OCI-LY1 (cell line): ENCODE data around the gene NUP188.

Source experiments
- H2AFZ ChIP-seq: fragments of 200-600 bp; sonication (generic), shearing (Covaris generic); 2 replicates; pipeline ENCODE4 v1.6.0; 2014; ENCODE audit warnings: antibody characterized with exemption, mild to moderate bottlenecking, low read length
- H3F3A ChIP-seq: fragments of 200-600 bp; sonication (generic), shearing (Covaris generic); 2 replicates; pipeline ENCODE4 v1.6.0; 2014; ENCODE audit warnings: mild to moderate bottlenecking, antibody characterized with exemption, low read length, moderate library complexity; ENCODE audit not compliant: insufficient read depth
- H3K27ac ChIP-seq: fragments of 200-600 bp; sonication (generic); 2 replicates; pipeline ENCODE4 v1.5.1; 2014; ENCODE audit warnings: low read length, mixed run types, mild to moderate bottlenecking, low read depth; ENCODE audit not compliant: poor library complexity, severe bottlenecking
- H3K27me3 ChIP-seq: fragments of 200-600 bp; sonication (generic); 2 replicates; pipeline ENCODE4 v1.6.0; 2014; ENCODE audit warnings: antibody characterized with exemption, mild to moderate bottlenecking, low read length, moderate library complexity; ENCODE audit not compliant: insufficient read depth
- H3K36me3 ChIP-seq: fragments of 200-600 bp; sonication (generic); 2 replicates; pipeline ENCODE4 v1.6.1; 2014; ENCODE audit warnings: mild to moderate bottlenecking, antibody characterized with exemption, low read length, moderate library complexity, mixed read lengths; ENCODE audit not compliant: insufficient read depth
- H3K4me1 ChIP-seq: fragments of 200-600 bp; sonication (generic); 2 replicates; pipeline ENCODE4 v1.5.1; 2014; ENCODE audit warnings: mild to moderate bottlenecking, low read length, moderate library complexity; ENCODE audit not compliant: insufficient read depth, severe bottlenecking
- H3K4me2 ChIP-seq: fragments of 200-600 bp; sonication (generic), shearing (Covaris generic); 2 replicates; pipeline ENCODE4 v1.6.1; 2014; ENCODE audit warnings: low read length
- H3K4me3 ChIP-seq: fragments of 200-600 bp; sonication (generic); 2 replicates; pipeline ENCODE4 v1.5.1; 2014; ENCODE audit warnings: low read length, low read depth, mild to moderate bottlenecking, mixed read lengths; ENCODE audit not compliant: poor library complexity, severe bottlenecking
- H3K79me2 ChIP-seq: fragments of 200-600 bp; shearing (Covaris generic); 2 replicates; pipeline ENCODE4 v1.6.1; 2016; ENCODE audit warnings: mixed run types, low read length, mixed read lengths; ENCODE audit not compliant: insufficient read depth
- H3K9ac ChIP-seq: fragments of 200-600 bp; sonication (generic), shearing (Covaris generic); 2 replicates; pipeline ENCODE4 v1.6.1; 2014; ENCODE audit warnings: mild to moderate bottlenecking, low read length, mixed read lengths
- H3K9me2 ChIP-seq: fragments of 200-600 bp; sonication (generic), shearing (Covaris generic); 2 replicates; pipeline ENCODE4 v1.6.1; 2014; ENCODE audit warnings: low read depth, mild to moderate bottlenecking, low read length, mixed read lengths
- H3K9me3 ChIP-seq: fragments of 200-600 bp; shearing (Covaris generic); 2 replicates; pipeline ENCODE4 v1.6.1; 2014; ENCODE audit warnings: low read length, mixed read lengths
- H4K20me1 ChIP-seq: fragments of 200-600 bp; sonication (generic), shearing (Covaris generic); 2 replicates; pipeline ENCODE4 v1.6.0; 2016; ENCODE audit warnings: mild to moderate bottlenecking, low read length; ENCODE audit not compliant: insufficient read depth
- EZH2 ChIP-seq: fragments of 200-600 bp; sonication (generic), shearing (Covaris generic); IDR thresholded peaks from 2 replicates; pipeline ENCODE4 v1.8.0; 2017; ENCODE audit warnings: borderline replicate concordance, mixed run types, mild to moderate bottlenecking, antibody characterized with exemption, low read length, moderate library complexity, mixed read lengths
- TF ChIP-seq, protein P1 (sequence below): fragments of 200-600 bp; sonication (generic), shearing (Covaris generic); IDR thresholded peaks from 2 replicates; pipeline ENCODE4 v1.5.1; 2017; ENCODE audit warnings: mild to moderate bottlenecking, antibody characterized with exemption, low read length, moderate library complexity, mixed read lengths

The NUP188 gene

DNA sequence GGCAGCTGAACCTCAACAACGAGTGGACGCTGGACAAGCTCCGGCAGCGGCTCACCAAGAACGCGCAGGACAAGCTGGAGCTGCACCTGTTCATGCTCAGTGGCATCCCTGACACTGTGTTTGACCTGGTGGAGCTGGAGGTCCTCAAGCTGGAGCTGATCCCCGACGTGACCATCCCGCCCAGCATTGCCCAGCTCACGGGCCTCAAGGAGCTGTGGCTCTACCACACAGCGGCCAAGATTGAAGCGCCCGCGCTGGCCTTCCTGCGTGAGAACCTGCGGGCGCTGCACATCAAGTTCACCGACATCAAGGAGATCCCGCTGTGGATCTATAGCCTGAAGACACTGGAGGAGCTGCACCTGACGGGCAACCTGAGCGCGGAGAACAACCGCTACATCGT, 39.1 kb upstream of the NUP188 start:
- Histone ChIP-seq H3K9ac (no peak overlapping the region), H2AFZ (no peak overlapping the region), H3K4me1 (no peaks in the 10 kb centered on the region), H3K9me3 (no peaks in the 10 kb centered on the region), H3K9me2 (no peaks in the 10 kb centered on the region), H3K36me3 (peaks cover 33% of the 10 kb centered on the region), H3K4me3 (no peak overlapping the region), H3K27me3 (no peaks in the 10 kb centered on the region), H3K79me2 (no peaks in the 10 kb centered on the region), H4K20me1 (no peaks in the 10 kb centered on the region), H3F3A (no peaks in the 10 kb centered on the region), H3K4me2 (no peak overlapping the region), H3K27ac (no peak overlapping the region)
- no peak for TF ChIP-seq EZH2
- TF ChIP-seq, protein P1, sequence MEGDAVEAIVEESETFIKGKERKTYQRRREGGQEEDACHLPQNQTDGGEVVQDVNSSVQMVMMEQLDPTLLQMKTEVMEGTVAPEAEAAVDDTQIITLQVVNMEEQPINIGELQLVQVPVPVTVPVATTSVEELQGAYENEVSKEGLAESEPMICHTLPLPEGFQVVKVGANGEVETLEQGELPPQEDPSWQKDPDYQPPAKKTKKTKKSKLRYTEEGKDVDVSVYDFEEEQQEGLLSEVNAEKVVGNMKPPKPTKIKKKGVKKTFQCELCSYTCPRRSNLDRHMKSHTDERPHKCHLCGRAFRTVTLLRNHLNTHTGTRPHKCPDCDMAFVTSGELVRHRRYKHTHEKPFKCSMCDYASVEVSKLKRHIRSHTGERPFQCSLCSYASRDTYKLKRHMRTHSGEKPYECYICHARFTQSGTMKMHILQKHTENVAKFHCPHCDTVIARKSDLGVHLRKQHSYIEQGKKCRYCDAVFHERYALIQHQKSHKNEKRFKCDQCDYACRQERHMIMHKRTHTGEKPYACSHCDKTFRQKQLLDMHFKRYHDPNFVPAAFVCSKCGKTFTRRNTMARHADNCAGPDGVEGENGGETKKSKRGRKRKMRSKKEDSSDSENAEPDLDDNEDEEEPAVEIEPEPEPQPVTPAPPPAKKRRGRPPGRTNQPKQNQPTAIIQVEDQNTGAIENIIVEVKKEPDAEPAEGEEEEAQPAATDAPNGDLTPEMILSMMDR: no peak

DNA sequence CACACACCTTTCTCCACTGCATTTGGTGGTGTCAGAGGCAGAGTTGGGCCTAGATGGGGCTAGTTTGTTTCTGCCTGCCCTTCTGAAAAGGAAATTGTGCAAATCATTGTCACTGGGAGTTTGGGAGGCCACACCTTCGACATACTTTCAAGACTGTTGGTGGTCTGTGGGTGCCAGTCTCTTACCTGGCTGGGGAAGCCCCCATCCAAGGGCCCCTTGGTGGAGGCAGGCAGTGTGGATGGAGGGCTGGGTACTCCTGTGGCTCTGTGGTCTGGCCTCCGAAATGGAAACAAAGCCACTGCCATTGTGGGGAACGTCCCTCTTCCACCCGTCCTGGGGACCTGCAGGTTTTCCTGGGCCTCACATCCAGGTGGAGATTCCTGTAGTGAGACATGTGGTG, 37.6 kb upstream of the NUP188 start:
- Histone ChIP-seq H3K79me2 (no peaks in the 10 kb centered on the region), H3K27me3 (no peaks in the 10 kb centered on the region), H3K4me3 (no peak overlapping the region), H4K20me1 (no peaks in the 10 kb centered on the region), H3K9me3 (no peaks in the 10 kb centered on the region), H3K4me1 (no peaks in the 10 kb centered on the region), H3F3A (no peaks in the 10 kb centered on the region), H3K9ac (no peak overlapping the region), H2AFZ (no peak overlapping the region), H3K4me2 (no peak overlapping the region), H3K27ac (no peak overlapping the region), H3K36me3 (peaks cover 33% of the 10 kb centered on the region), H3K9me2 (no peaks in the 10 kb centered on the region)
- TF ChIP-seq, protein P1: no peak
- TF ChIP-seq EZH2: no peak

DNA sequence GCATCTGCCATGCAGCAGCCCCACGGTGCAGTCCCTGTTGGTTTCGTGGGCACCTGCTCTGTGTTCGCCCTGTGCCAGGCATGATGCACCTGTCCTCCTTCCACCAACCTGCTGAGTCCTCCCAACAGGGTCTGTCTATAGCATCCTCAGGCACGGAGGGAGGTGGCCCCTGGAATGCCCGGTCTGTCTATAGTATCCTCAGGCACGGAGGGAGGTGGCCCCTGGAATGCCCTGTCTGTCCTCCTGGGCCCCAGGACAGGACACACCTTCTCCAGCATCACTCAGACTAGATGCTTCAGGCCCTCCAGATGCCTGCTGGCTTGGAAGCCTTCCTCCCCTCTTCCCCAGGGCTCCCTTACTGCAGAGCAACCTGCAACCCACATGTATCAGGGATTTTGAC, 36.6 kb upstream of the NUP188 start:
- Histone ChIP-seq H3K4me1 (no peaks in the 10 kb centered on the region), H3K36me3 (peaks cover 33% of the 10 kb centered on the region), H3F3A (no peaks in the 10 kb centered on the region), H3K27ac (no peak overlapping the region), H3K9ac (no peak overlapping the region), H3K4me2 (no peak overlapping the region), H3K9me2 (no peaks in the 10 kb centered on the region), H3K27me3 (no peaks in the 10 kb centered on the region), H2AFZ (no peak overlapping the region), H3K79me2 (no peaks in the 10 kb centered on the region), H3K9me3 (no peaks in the 10 kb centered on the region), H3K4me3 (no peak overlapping the region), H4K20me1 (no peaks in the 10 kb centered on the region)
- no peak for TF ChIP-seq EZH2
- TF ChIP-seq, protein P1: no peak
